HUES6 (cell line): ENCODE measurements around the gene HSPA13.

Source experiments
- H3K27ac ChIP-seq: 2 replicates; pipeline ENCODE4 v1.7.0; 2013; ENCODE audit warnings: low read depth, mild to moderate bottlenecking, low read length, inconsistent platforms
- H3K27me3 ChIP-seq: 2 replicates; pipeline ENCODE4 v1.6.1; 2013; ENCODE audit warnings: low read length; ENCODE audit not compliant: control insufficient read depth, insufficient read depth
- H3K36me3 ChIP-seq: 2 replicates; pipeline ENCODE4 v1.6.1; 2013; ENCODE audit warnings: low read length; ENCODE audit not compliant: control insufficient read depth, insufficient read depth
- H3K4me1 ChIP-seq: 2 replicates; pipeline ENCODE4 v1.6.1; 2013; ENCODE audit warnings: low read length; ENCODE audit not compliant: control insufficient read depth, insufficient read depth
- H3K4me3 ChIP-seq: 2 replicates; pipeline ENCODE4 v1.5.1; 2013; ENCODE audit warnings: low read depth, low read length
- H3K9ac ChIP-seq: one replicate; pipeline ENCODE4 v1.6.1; 2013; ENCODE audit warnings: mild to moderate bottlenecking, low read length
- H3K9me3 ChIP-seq: 2 replicates; pipeline ENCODE4 v1.6.1; 2013; ENCODE audit warnings: low read depth, low read length; ENCODE audit not compliant: control insufficient read depth, insufficient read depth

Gene HSPA13, protein sequence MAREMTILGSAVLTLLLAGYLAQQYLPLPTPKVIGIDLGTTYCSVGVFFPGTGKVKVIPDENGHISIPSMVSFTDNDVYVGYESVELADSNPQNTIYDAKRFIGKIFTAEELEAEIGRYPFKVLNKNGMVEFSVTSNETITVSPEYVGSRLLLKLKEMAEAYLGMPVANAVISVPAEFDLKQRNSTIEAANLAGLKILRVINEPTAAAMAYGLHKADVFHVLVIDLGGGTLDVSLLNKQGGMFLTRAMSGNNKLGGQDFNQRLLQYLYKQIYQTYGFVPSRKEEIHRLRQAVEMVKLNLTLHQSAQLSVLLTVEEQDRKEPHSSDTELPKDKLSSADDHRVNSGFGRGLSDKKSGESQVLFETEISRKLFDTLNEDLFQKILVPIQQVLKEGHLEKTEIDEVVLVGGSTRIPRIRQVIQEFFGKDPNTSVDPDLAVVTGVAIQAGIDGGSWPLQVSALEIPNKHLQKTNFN

DNA sequence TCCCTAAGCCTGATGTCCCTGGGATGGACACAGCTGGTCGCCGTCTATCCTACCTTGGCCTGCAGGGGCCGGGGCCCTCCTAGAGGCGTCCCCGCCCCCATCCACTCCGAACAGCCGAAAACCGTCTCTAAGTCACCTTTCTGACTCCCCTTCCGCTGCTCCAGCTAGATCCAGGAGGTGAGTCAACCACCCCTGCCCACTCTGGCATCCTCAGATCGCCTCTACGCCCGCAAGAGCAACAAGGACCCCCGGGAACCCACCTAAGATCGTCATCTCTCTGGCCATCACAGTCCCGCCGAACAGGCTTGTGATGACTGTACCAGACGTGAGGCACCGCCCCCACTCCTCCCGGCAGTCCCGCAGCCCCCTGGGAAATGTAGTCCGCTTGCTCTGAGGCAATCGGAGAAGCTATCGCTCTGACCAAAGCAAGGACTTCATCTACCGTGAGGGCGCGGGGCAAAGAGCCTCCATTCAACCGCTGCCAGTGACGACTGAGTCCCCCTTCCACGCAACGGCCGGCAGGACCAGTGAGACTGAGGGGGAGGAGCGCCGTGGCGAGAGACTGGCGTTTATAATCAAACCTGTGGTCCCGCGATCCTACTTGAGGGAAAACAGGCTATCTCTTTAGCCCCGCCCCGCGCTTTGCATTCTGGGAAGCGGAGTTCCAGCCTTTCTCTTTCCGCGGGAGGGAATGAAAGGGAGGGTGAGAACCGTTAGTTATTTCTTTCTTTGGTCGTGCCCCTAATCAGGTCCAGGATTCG lies at the start of gene HSPA13:
TSS of gene HSPA13 (minus strand) at position 312 of the 761 bp plus-strand sequence. CDS start at position 285, 27 bp downstream.
- Histone ChIP-seq H3K36me3 (peaks cover 14% of the 10 kb centered on the region), H3K4me1 (peaks cover 14% of the 10 kb centered on the region), H3K9me3 (no peaks in the 10 kb centered on the region), H3K4me3 (peak within 1 kb of the TSS; percentile 95), H3K9ac (peak within 1 kb of the TSS; percentile 85), H3K27me3 (no peaks in the 10 kb centered on the region), H3K27ac (peak within 1 kb of the TSS; percentile 54)

DNA sequence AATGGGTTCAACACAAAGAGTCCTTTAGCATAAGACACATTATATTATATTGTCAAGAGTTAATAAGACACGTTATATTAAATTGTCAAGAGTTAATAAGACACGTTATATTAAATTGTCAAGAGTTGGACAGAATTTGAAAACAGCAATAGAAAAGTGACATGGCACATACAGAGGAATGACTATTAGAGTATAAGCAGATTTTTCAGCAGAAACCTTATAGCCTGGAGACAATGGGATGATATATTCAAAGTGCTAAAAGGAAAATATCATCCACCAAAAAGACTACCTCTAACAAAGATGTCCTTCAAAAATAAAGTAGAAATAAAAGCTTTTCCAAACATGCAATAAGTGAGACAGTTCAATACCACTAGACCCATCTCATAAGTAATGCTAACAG lies 36.0 kb upstream of the HSPA13 start:
- no peaks in the 10 kb centered on the region for H3K4me1 ChIP-seq
- no peaks in the 10 kb centered on the region for H3K27me3 ChIP-seq
- H3K36me3 ChIP-seq = no peaks in the 10 kb centered on the region
- H3K9ac ChIP-seq = no peak overlapping the region
- peaks cover 40% of the 10 kb centered on the region for H3K9me3 ChIP-seq
- no peak overlapping the region for H3K27ac ChIP-seq
- H3K4me3 ChIP-seq = no peak overlapping the region

DNA sequence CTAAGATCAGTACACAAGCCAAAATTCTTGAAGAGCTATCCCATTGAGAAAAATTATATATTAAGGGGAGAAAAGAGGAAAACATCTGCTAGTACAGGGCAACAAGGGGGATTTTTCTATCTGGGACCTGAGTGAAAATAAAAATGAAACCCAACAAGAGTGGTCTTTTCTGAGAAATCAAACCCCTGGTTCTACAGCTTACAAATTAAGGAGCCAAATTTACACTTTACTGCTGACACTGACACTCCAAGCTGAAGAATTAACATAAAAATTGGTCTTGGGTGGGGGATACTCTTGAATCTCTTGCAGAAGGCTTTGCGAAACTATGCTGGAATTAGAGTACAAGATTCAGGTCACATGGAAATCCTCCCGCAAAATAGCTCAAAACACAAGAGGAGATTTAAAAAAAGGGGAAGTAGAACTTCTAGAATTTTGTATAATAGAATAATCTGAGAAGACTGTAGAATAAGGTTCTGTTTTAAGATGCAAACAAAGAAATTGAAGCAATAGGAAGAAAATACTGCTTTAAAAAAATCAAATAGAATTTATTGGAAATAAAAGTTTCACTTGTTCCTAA lies 32.1 kb upstream of the HSPA13 start:
- Histone ChIP-seq H3K27ac (no peak overlapping the region), H3K27me3 (no peaks in the 10 kb centered on the region), H3K36me3 (no peaks in the 10 kb centered on the region), H3K4me1 (no peaks in the 10 kb centered on the region), H3K4me3 (no peak overlapping the region), H3K9ac (no peak overlapping the region), H3K9me3 (peaks cover 32% of the 10 kb centered on the region)

DNA sequence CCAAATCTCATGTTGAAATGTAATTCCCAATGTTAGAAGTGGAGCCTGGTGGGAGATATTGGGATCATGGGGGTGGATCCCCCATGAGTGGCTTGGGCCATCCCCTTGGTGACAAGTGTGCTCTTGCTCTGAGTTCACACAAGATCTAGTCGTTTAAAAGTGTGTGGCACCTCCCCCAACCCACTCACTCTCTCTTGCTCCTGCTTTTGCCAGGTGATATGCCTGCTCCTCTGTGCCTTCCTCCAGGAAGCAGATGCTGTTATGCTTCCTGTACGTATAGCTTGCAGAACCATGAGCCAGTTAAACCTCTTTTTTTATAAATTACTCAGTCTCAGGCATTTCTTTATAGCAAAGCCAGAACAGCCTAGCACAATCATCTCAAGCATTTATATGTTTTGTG lies 23.0 kb upstream of the HSPA13 start:
- H3K9ac ChIP-seq = no peak overlapping the region
- no peaks in the 10 kb centered on the region for H3K27me3 ChIP-seq
- H3K27ac ChIP-seq = no peak overlapping the region
- H3K4me3 ChIP-seq = no peak overlapping the region
- H3K36me3 ChIP-seq = no peaks in the 10 kb centered on the region
- no peaks in the 10 kb centered on the region for H3K9me3 ChIP-seq
- H3K4me1 ChIP-seq = no peaks in the 10 kb centered on the region

DNA sequence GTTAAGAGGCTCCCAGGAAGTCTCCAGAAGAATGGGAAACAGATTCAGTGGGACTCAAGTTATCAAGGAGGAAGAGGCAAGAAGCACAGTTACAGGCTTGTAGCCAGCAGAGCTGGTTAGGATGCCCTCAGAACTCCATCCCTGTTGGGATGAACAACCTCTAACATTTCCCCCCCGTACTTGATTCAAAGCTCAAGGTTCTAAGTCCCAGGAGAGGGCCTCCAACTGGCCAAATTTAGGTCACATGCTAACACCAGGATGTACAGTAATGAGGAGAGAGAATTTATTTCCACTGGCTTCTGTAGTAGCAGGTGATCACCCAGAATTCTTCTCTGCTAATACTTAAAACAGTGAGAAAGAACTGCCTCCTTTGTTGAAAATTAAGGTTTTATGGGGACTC lies 22.3 kb upstream of the HSPA13 start:
- Histone ChIP-seq H3K27me3 (no peaks in the 10 kb centered on the region), H3K9ac (no peak overlapping the region), H3K27ac (no peak overlapping the region), H3K9me3 (no peaks in the 10 kb centered on the region), H3K4me1 (no peaks in the 10 kb centered on the region), H3K4me3 (no peak overlapping the region), H3K36me3 (no peaks in the 10 kb centered on the region)

DNA sequence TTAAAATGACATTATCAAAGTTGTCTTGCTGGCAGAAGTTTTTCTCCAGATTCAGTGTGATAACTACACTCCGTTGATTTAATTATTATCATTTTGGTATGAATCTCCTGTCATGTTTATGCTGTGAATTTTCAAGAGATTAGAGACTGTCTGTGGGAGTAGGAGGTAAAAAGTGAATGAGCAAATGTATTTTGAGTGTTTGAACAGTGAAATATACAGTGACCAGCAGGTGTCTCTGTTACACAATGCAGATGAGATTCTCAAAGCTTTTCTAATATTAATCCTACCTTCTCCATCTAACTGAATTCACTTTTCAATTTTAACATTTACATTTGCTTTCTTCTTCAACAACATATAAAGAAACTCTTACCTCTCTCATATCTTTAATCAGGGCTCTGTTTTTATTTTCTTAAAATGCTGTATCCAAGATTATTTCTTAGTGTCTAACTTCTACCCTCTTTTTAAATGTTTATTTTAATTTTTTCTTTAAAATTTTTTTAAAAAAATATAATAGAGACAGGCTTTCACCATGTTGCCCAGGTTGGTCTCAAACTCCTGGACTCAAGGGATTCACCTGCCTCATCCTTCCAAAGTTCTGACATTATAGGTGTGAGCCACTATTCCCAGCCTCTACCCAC lies 20.9 kb upstream of the HSPA13 start:
- H3K36me3 ChIP-seq = no peaks in the 10 kb centered on the region
- H3K9ac ChIP-seq = no peak overlapping the region
- H3K9me3 ChIP-seq = no peaks in the 10 kb centered on the region
- H3K27ac ChIP-seq = no peak overlapping the region
- no peaks in the 10 kb centered on the region for H3K27me3 ChIP-seq
- H3K4me1 ChIP-seq = no peaks in the 10 kb centered on the region
- H3K4me3 ChIP-seq = no peak overlapping the region

DNA sequence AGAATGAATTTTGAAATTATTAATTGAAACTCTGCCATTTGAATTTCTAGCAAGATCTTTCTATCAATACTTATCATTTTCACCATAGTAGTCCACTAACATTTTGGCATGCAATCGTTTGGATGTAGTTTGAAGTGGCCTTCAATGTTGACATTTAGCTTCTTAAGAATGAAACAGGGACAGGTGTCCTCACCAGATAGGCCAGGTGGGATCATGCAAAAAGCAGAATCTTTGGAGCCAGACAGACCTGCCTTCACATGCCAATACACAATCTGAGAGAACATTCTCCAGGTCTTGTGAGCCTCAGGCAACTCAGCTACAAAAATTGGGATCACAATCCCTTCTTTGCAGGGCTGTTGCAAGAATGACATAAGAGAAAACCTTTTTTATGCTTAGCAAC lies 18.3 kb upstream of the HSPA13 start:
- Histone ChIP-seq H3K27ac (no peak overlapping the region), H3K36me3 (no peaks in the 10 kb centered on the region), H3K4me1 (no peaks in the 10 kb centered on the region), H3K9me3 (no peaks in the 10 kb centered on the region), H3K4me3 (no peak overlapping the region), H3K27me3 (no peaks in the 10 kb centered on the region), H3K9ac (no peak overlapping the region)

DNA sequence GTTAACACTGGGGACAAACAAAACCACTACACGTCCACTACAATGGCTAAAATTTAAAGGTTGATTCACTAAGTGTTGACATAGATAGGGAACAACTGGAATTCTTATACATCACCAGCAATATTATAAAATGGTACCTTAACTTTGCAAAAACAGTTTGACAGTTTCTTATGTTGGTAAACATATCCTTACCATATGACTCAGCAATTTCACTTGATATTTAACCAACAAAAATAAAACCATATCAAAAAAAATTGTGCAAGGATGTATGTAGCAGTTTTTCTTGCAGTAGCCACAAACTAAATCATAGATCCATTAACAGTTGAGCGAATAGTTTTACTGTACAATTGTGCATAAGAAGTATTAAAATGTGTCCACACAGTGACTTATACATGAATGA lies 5.3 kb upstream of the HSPA13 start:
- no peaks in the 10 kb centered on the region for H3K36me3 ChIP-seq
- no peak overlapping the region for H3K4me3 ChIP-seq
- no peaks in the 10 kb centered on the region for H3K4me1 ChIP-seq
- H3K9me3 ChIP-seq = no peaks in the 10 kb centered on the region
- H3K27ac ChIP-seq = no peak overlapping the region
- H3K9ac ChIP-seq = no peak overlapping the region
- H3K27me3 ChIP-seq = no peaks in the 10 kb centered on the region

DNA sequence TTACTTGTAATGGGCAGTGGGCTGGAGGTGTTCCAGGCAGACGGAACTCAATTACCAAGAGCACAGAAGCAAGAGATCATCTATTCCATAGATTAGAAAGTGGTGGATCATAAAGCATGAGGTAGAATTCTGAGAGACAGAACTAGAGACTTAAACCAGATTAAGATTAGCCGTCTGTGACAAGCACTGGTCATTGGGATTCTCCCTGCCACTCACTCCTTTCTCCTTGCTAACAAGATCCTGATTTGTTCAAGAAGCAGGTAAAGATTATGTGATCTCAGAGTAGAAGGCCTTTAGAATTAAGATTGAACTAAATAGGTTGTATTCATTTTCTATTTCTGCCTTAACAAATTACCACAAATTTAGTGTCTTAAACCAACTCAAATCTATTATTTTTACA lies 1.5 kb upstream of the HSPA13 start:
- Histone ChIP-seq H3K36me3 (peaks cover 5% of the 10 kb centered on the region; the same call in 1 of the 2 replicates), H3K4me3 (no peak overlapping the region), H3K9me3 (no peaks in the 10 kb centered on the region), H3K27me3 (no peaks in the 10 kb centered on the region), H3K9ac (no peak overlapping the region), H3K27ac (no peak overlapping the region), H3K4me1 (peaks cover 14% of the 10 kb centered on the region)

DNA sequence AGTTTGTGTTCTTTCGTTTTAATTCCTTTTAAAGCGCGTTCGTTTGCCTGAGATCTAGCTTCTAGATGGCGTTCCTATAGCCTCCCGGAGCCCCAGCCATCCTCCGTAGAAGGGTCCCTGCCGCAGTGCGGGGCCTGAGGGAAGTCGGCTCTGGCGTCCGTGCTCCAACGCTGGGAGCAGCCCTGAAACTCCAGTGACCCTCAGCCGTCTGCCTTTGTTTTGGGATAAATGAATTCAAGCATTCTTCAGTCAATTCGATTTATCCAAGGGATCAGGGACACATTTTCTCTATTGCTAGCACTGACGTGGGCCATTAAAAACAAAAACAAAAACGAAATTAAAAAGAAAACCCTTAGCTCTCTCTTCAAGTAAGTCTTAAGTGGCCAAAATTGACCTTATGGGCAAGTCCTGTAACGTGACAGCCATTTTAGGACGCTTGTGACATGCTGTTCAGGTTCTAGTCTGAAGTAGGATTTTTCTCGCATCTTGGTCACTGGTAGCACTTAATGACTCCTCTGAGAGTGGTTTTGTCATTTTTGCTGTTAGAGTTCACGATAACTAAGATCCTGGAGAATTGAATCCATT lies 742 bp upstream of the HSPA13 start:
- Histone ChIP-seq H3K27ac (peak overlapping the region; percentile 44; the same call in 1 of the 2 replicates), H3K27me3 (no peaks in the 10 kb centered on the region), H3K9ac (peak overlapping the region; percentile 83), H3K4me1 (peaks cover 14% of the 10 kb centered on the region), H3K36me3 (peaks cover 9% of the 10 kb centered on the region), H3K4me3 (peak overlapping the region; percentile 95), H3K9me3 (no peaks in the 10 kb centered on the region)
